Spleen (tissue), 7 donors: ENCODE measurements around the gene ACTN4.

Experiments
- CTCF ChIP-seq, 11 experiments: fragments of 200-600 bp in 7 of 11; fragments of 450-650 bp in 4 of 11; sonication (generic) in 4 of 11; IDR thresholded peaks in 8 of 11; conservative IDR thresholded peaks in 3 of 11; 1 replicate in 7 of 11; 2 replicates in 4 of 11; pipeline versions ENCODE4 v1.4.0 to v1.8.0; 2016 to 2021; ENCODE audit warnings: antibody characterized with exemption in 11 of 11, inconsistent platforms in 4 of 11, mild to moderate bottlenecking in 1 of 11
- POLR2A ChIP-seq, 3 donors: fragments of 450-650 bp; IDR thresholded peaks; one replicate each; pipeline ENCODE4 v1.5.1; 2017; ENCODE audit warnings: antibody characterized with exemption in 3 of 3, mild to moderate bottlenecking in 1 of 3
- donor health status: DM: no; HTN: no; CAD: no; lungs with moderate emphysema.
- donor health status: DM: no; HTN: no; CAD: no.
- donor health status: DM: no; HTN: no; CAD: no.

DNA sequence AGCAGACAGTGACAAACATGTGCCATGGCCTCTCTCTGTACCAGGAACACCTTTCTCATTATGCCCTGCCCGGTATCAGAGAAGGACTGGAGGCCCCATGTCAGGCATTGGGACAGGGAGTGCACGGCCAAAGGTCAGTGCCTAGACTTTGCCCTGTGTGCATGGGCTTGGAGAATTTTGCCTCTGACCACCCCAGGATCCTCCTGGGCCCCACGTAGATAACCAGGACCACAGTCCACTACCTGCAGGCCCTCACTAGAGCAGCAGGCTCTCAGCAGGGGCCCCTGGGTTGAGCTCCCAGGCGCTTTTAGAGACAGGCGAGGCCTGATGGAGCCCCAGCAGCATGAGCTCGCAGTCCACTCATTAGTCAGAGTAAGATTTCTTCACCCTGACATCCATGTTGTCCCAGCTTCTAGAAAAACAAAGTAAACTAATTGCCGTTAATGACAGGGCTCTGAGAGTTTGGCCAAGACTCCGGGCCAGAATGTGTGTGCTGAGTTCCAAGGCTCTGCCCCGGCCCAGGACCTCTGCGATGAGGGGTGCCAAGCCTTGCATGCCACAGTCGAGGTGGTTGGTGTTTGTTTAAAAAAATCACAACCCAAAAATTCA, 54.1 kb downstream of the ACTN4 start:
- TF ChIP-seq POLR2A (IDR thresholded peaks at IDR 0.05) (no peak), CTCF (IDR thresholded peaks at IDR 0.05 in 8 of 11, conservative IDR thresholded peaks at IDR 0.05 in 3 of 11) (no peak)
